MCF 10A (cell line): Measurements from ENCODE around the gene TEK. TPM values are rescaled to one million over a fixed set of nuclear protein-coding genes. Genes with fewer than 3 reads are reported as not detected.
A peak's percentile ranks its signal among the peaks of the same experiment; 100 is the strongest.

ENCODE experiments used
- BruUV-seq: library from RNA; stranded (reverse); fragments of 400-500 nt; replicated peaks from 2 replicates; lab custom pipeline; 2021; lab: Mats Ljungman, UMichigan
- CTCF ChIA-PET: fragments of 300-600 bp; sonication (Branson Sonifier 250); formaldehyde crosslinking; extraction: SDS; loops from one replicate; lab custom pipeline; 2021; ENCODE audit warnings: antibody characterized with exemption, inconsistent platforms; lab: Yijun Ruan, JAX
- POLR2A ChIA-PET: fragments of 300-600, 350-650 bp; sonication (Branson Sonifier 250); formaldehyde crosslinking; extraction: SDS; loops from one replicate; lab custom pipeline; 2020; ENCODE audit warnings: antibody characterized with exemption, inconsistent platforms; lab: Yijun Ruan, JAX
- DNase-seq: peaks from one replicate; pipeline ENCODE4 v3.0.0-alpha.2; 2018; ENCODE audit not compliant: unreplicated experiment
- H3K27ac Mint-ChIP-seq: one replicate; pipeline ENCODE4 v1.8.0; 2022; ENCODE audit warnings: mild to moderate bottlenecking, low read depth, mixed read lengths; ENCODE audit not compliant: unreplicated experiment
- H3K27me3 Mint-ChIP-seq: one replicate; pipeline ENCODE4 v1.8.0; 2022; ENCODE audit warnings: mixed read lengths; ENCODE audit not compliant: insufficient read depth, unreplicated experiment
- H3K36me3 Mint-ChIP-seq: one replicate; pipeline ENCODE4 v1.8.0; 2022; ENCODE audit warnings: mild to moderate bottlenecking, moderate library complexity, mixed read lengths; ENCODE audit not compliant: insufficient read depth, unreplicated experiment
- H3K4me1 Mint-ChIP-seq: one replicate; pipeline ENCODE4 v1.8.0; 2022; ENCODE audit warnings: mixed read lengths; ENCODE audit not compliant: insufficient read depth, unreplicated experiment
- H3K4me3 Mint-ChIP-seq: one replicate; pipeline ENCODE4 v1.8.0; 2022; ENCODE audit warnings: mild to moderate bottlenecking, moderate library complexity, mixed read lengths; ENCODE audit not compliant: unreplicated experiment
- H3K9me3 Mint-ChIP-seq: one replicate; pipeline ENCODE4 v1.8.0; 2022; ENCODE audit warnings: mixed read lengths; ENCODE audit not compliant: unreplicated experiment
- CTCF ChIP-seq: fragments of 200-600 bp; IDR thresholded peaks from one replicate; pipeline ENCODE4 v1.8.0; 2022; ENCODE audit warnings: antibody characterized with exemption, mild to moderate bottlenecking; ENCODE audit not compliant: unreplicated experiment
- intact Hi-C: fragments of 100-400 bp; cut with micrococcal nuclease; formaldehyde crosslinking; loops from 2 replicates; pipeline ENCODE4 v1.14.1; 2022
- total RNA-seq: library from RNA; stranded (reverse); gene quantifications from 2 replicates; pipeline ENCODE4 v1.2.3, GENCODE V29; 2022

TEK gene
- total RNA-seq, 1 experiment from 2014 or later = 0.91 TPM

GRCh38 chr9:27195191-27195590 is 86.2 kb downstream of the TEK start:
- H3K36me3 Mint-ChIP-seq = peaks cover 10% of the 10 kb centered on the region
- intact Hi-C loops = loop anchor here (5.0 kb wide), 1 partner anchor 303 kb away; the partner anchor contains the start of gene CAAP1
- peaks cover 42% of the 10 kb centered on the region for H3K4me1 Mint-ChIP-seq
- CTCF ChIA-PET = interaction anchor here (0.6 to 1.0 kb wide), 2 partner anchors 10 to 1581 kb away, joined by 3 to 4 read pairs; no protein-coding TSS in a partner anchor
- peak overlapping the region; percentile 84 for H3K27ac Mint-ChIP-seq
- POLR2A ChIA-PET = interaction anchor here (1.6 kb wide), 1 partner anchor 69 kb away, joined by 12 read pairs; no protein-coding TSS in a partner anchor
- peak; percentile 30 for DNase-seq
- no TSS peak for BruUV-seq
- no peaks in the 10 kb centered on the region for H3K27me3 Mint-ChIP-seq
- no peak for TF ChIP-seq CTCF
- H3K9me3 Mint-ChIP-seq = no peaks in the 10 kb centered on the region
- no peak overlapping the region for H3K4me3 Mint-ChIP-seq

- Mint-ChIP-seq H3K4me1 (peaks cover 48% of the 10 kb centered on the region), H3K9me3 (no peaks in the 10 kb centered on the region), H3K4me3 (peak overlapping the region; percentile 28), H3K27me3 (no peaks in the 10 kb centered on the region), H3K36me3 (peaks cover 10% of the 10 kb centered on the region), H3K27ac (peak overlapping the region; percentile 84)
- BruUV-seq = no TSS peak
- ChIA-PET POLR2A (interaction anchor here (0.6 to 1.6 kb wide), 7 partner anchors 11 to 71 kb away, joined by 3 to 12 read pairs (median 4); no protein-coding TSS in a partner anchor), CTCF (interaction anchor here (1.0 to 1.3 kb wide), 2 partner anchors 12 to 164 kb away, joined by 4 to 11 read pairs; no protein-coding TSS in a partner anchor)
- intact Hi-C loops = loop anchor here (5.0 kb wide), 1 partner anchor 304 kb away; the partner anchor contains the start of gene CAAP1
- TF ChIP-seq CTCF = no peak
- peak; percentile 79 for DNase-seq
Measured at GRCh38 chr9:27196383-27196782, 87.4 kb downstream of the TEK start.

GRCh38 chr9:27198190-27198589 is 89.2 kb downstream of the TEK start:
- intact Hi-C loops = loop anchor here (1.0 to 5.0 kb wide), 4 partner anchors 17 to 306 kb away; partner anchors contain the start of gene CAAP1
- peak; percentile 71 for DNase-seq
- peaks cover 48% of the 10 kb centered on the region for H3K4me1 Mint-ChIP-seq

More at GRCh38 chr9:27198190-27198589, 89.2 kb downstream of the TEK start:
- H3K27me3 Mint-ChIP-seq = no peaks in the 10 kb centered on the region
- peaks cover 10% of the 10 kb centered on the region for H3K36me3 Mint-ChIP-seq
- no TSS peak for BruUV-seq
- no peak overlapping the region for H3K4me3 Mint-ChIP-seq
- POLR2A ChIA-PET = interaction anchor here (1.6 kb wide), 1 partner anchor 165 kb away, joined by 5 read pairs; no protein-coding TSS in a partner anchor
- CTCF ChIA-PET = interaction anchor here (0.6 to 2.8 kb wide), 4 partner anchors 138 to 165 kb away, joined by 3 to 13 read pairs (median 3); no protein-coding TSS in a partner anchor
- TF ChIP-seq CTCF = no peak
- peak overlapping the region; percentile 9 for H3K27ac Mint-ChIP-seq
- H3K9me3 Mint-ChIP-seq = no peaks in the 10 kb centered on the region
